CD14-positive monocyte (primary cell): ENCODE measurements around the gene CYTH1. TPM values are rescaled to one million over a fixed set of nuclear protein-coding genes. Genes with fewer than 3 reads are reported as not detected.

Experiments used
- DNase-seq, 3 donors: peaks; one replicate each; pipeline ENCODE4 v3.0.0-alpha.2; 2011 to 2022
- H2AFZ ChIP-seq: 2 replicates; pipeline ENCODE4 v1.6.0; 2012; ENCODE audit warnings: mild to moderate bottlenecking, low read depth, low read length, inconsistent platforms; ENCODE audit not compliant: insufficient read depth, poor library complexity, severe bottlenecking
- H3K27ac ChIP-seq, 2 donors: 1 replicate in 1 of 2; 2 replicates in 1 of 2; pipeline ENCODE4 v1.5.1; 2012 to 2013; ENCODE audit warnings: low read length in 2 of 2, control low read depth in 1 of 2, inconsistent platforms in 1 of 2, low read depth in 1 of 2, mild to moderate bottlenecking in 1 of 2
- H3K27me3 ChIP-seq, 2 donors: one replicate each; pipeline versions ENCODE4 v1.6.0 to v1.6.1; 2011 to 2013; ENCODE audit warnings: low read length in 2 of 2; ENCODE audit not compliant: control insufficient read depth in 2 of 2, insufficient read depth in 2 of 2
- H3K36me3 ChIP-seq, 2 donors: replicated peaks in 1 of 2; 1 replicate in 1 of 2; 2 replicates in 1 of 2; pipeline versions ENCODE4 v1.5.1 to v1.6.1; 2012 to 2013; ENCODE audit warnings: low read length in 2 of 2, control low read depth in 1 of 2, inconsistent platforms in 1 of 2, mild to moderate bottlenecking in 1 of 2; ENCODE audit not compliant: insufficient read depth in 2 of 2, control insufficient read depth in 1 of 2
- H3K4me1 ChIP-seq, 2 donors: 1 replicate in 1 of 2; 2 replicates in 1 of 2; pipeline versions ENCODE4 v1.5.1 to v1.6.1; 2012 to 2013; ENCODE audit warnings: low read length in 2 of 2, control low read depth in 1 of 2, inconsistent platforms in 1 of 2, mild to moderate bottlenecking in 1 of 2, moderate library complexity in 1 of 2; ENCODE audit not compliant: insufficient read depth in 2 of 2, control insufficient read depth in 1 of 2
- H3K4me2 ChIP-seq: replicated peaks from 2 replicates; pipeline ENCODE3; 2012; ENCODE audit warnings: low read length, moderate library complexity, mild to moderate bottlenecking; ENCODE audit not compliant: poor library complexity, severe bottlenecking; ENCODE audit errors: extremely low read depth
- H3K4me3 ChIP-seq, 3 experiments: fragments of 200-600 bp in 1 of 3; sonication (generic) in 1 of 3; replicated peaks in 1 of 3; 1 replicate in 2 of 3; 2 replicates in 1 of 3; pipeline ENCODE4 v1.5.1; 2011 to 2013; ENCODE audit warnings: low read length in 3 of 3, mild to moderate bottlenecking in 3 of 3, control low read depth in 2 of 3, low read depth in 2 of 3, inconsistent platforms in 1 of 3, moderate library complexity in 1 of 3
- H3K79me2 ChIP-seq: 2 replicates; pipeline ENCODE4 v1.6.0; 2012; ENCODE audit warnings: mild to moderate bottlenecking, control low read depth, inconsistent platforms, low read length, moderate library complexity; ENCODE audit not compliant: insufficient read depth
- H3K9ac ChIP-seq: 2 replicates; pipeline ENCODE4 v1.6.0; 2017; ENCODE audit warnings: low read length, mild to moderate bottlenecking; ENCODE audit not compliant: insufficient read depth, poor library complexity, severe bottlenecking
- H3K9me3 ChIP-seq, 2 donors: replicated peaks in 1 of 2; 1 replicate in 1 of 2; 2 replicates in 1 of 2; pipeline versions ENCODE4 v1.5.1 to v1.6.1; 2012 to 2013; ENCODE audit warnings: low read length in 2 of 2, control low read depth in 1 of 2; ENCODE audit not compliant: control insufficient read depth in 1 of 2, insufficient read depth in 1 of 2
- H4K20me1 ChIP-seq: 2 replicates; pipeline ENCODE4 v1.6.0; 2012; ENCODE audit warnings: mild to moderate bottlenecking, low read length, control low read depth, moderate library complexity; ENCODE audit not compliant: insufficient read depth
- H3K27ac Mint-ChIP-seq, 7 donors: one replicate each; pipeline ENCODE4 v1.8.0; 2020; ENCODE audit warnings: mild to moderate bottlenecking in 7 of 7, mixed read lengths in 7 of 7, moderate library complexity in 6 of 7, inconsistent platforms in 2 of 7
- H3K27me3 Mint-ChIP-seq, 3 donors: one replicate each; pipeline ENCODE4 v1.8.0; 2021 to 2022; ENCODE audit warnings: low read depth in 3 of 3, mild to moderate bottlenecking in 3 of 3, mixed read lengths in 3 of 3, moderate library complexity in 3 of 3, inconsistent platforms in 1 of 3
- H3K36me3 Mint-ChIP-seq, 2 donors: one replicate each; pipeline ENCODE4 v1.8.0; 2020; ENCODE audit warnings: mixed read lengths in 2 of 2, inconsistent platforms in 1 of 2, mild to moderate bottlenecking in 1 of 2
- H3K4me1 Mint-ChIP-seq: one replicate; pipeline ENCODE4 v1.8.0; 2020; ENCODE audit warnings: mild to moderate bottlenecking, mixed read lengths
- H3K4me3 Mint-ChIP-seq, 2 donors: one replicate each; pipeline ENCODE4 v1.8.0; 2020; ENCODE audit warnings: mild to moderate bottlenecking in 2 of 2, mixed read lengths in 2 of 2, moderate library complexity in 1 of 2
- H3K9me3 Mint-ChIP-seq, 7 donors: one replicate each; pipeline ENCODE4 v1.8.0; 2020 to 2022; ENCODE audit warnings: mixed read lengths in 7 of 7, mild to moderate bottlenecking in 6 of 7, moderate library complexity in 6 of 7, inconsistent platforms in 2 of 7
- CTCF ChIP-seq: fragments of 200-600 bp; IDR thresholded peaks from one replicate; pipeline ENCODE4 v1.8.0; 2022; ENCODE audit warnings: antibody characterized with exemption, mild to moderate bottlenecking
- WGBS: methylation state at CpG from one replicate; pipeline ENCODE4 v1.1.5; 2013; ENCODE audit warnings: missing lambda C conversion rate; ENCODE audit not compliant: insufficient coverage; 5-methylcytosine and 5-hydroxymethylcytosine counted together
- intact Hi-C, 2 donors: fragments of 100-400 bp; cut with micrococcal nuclease; formaldehyde crosslinking; loops; one replicate each; pipeline versions ENCODE4 v1.15.0 to v1.15.1; 2023
- polyA plus RNA-seq, 3 donors: library from polyadenylated mRNA; depleted of rRNA in 1 of 3; unstranded in 2 of 3; stranded (reverse) in 1 of 3; fragments of 300-500 nt in 2 of 3; fragments of >200 nt in 1 of 3; fragmentation: Illumina TruSeq in 2 of 3; gene quantifications; 1 replicate in 2 of 3; 2 replicates in 1 of 3; pipeline ENCODE4 v1.2.3, GENCODE V29; 2012 to 2021

The CYTH1 gene
- polyA plus RNA-seq, 3 donors, result 68.6 to 211 (median 80.9) TPM

- Histone ChIP-seq H3K27me3 (no peaks in the 10 kb centered on the region), H3K79me2 (no peaks in the 10 kb centered on the region), H3K4me3 (no peak overlapping the region), H3K4me1 (no peaks in the 10 kb centered on the region), H3K9me3 (no peaks in the 10 kb centered on the region), H3K27ac (peak overlapping the region in 1 of 2 donors; percentile 29), H2AFZ (no peak overlapping the region), H3K36me3 (peaks cover 91 to 97% of the 10 kb centered on the region in 2 donors), H3K9ac (no peak overlapping the region), H4K20me1 (peaks cover 72% of the 10 kb centered on the region), H3K4me2 (no peak overlapping the region)
- peaks cover 0 to 2% (median 0%) of the 10 kb centered on the region in 7 donors for H3K9me3 Mint-ChIP-seq
- H3K27ac Mint-ChIP-seq, result peak overlapping the region in 3 of 7 donors; percentile 15 to 64 (median 49)
- no peak for DNase-seq
- intact Hi-C loops, result no loop called here
- H3K27me3 Mint-ChIP-seq, result peaks cover 0 to 1% (median 1%) of the 10 kb centered on the region in 3 donors
- no peaks in the 10 kb centered on the region for H3K4me1 Mint-ChIP-seq
- no peak for TF ChIP-seq CTCF
- WGBS, result 98% methylated on average over 26 of the region's 26 CpGs
- H3K4me3 Mint-ChIP-seq, result no peak overlapping the region
- H3K36me3 Mint-ChIP-seq, result peaks cover 95% of the 10 kb centered on the region in 2 donors
Measured at GRCh38 chr17:78676412-78677302, 105.4 kb downstream of the CYTH1 start.

- H3K4me1 ChIP-seq, result no peaks in the 10 kb centered on the region
- no peak overlapping the region for H3K27ac ChIP-seq
- H3K4me3 Mint-ChIP-seq, result no peak overlapping the region
- WGBS, result 100% methylated on average over 12 of the region's 15 CpGs
- H3K36me3 ChIP-seq, result peaks cover 83 to 95% of the 10 kb centered on the region in 2 donors
- intact Hi-C loops, result no loop called here
- DNase-seq, result no peak
- H3K36me3 Mint-ChIP-seq, result peaks cover 91 to 93% of the 10 kb centered on the region in 2 donors
- H3K27me3 Mint-ChIP-seq, result peaks cover 0 to 1% (median 1%) of the 10 kb centered on the region in 3 donors
- no peak overlapping the region for H2AFZ ChIP-seq
- H3K9me3 ChIP-seq, result no peaks in the 10 kb centered on the region
- no peaks in the 10 kb centered on the region for H3K4me1 Mint-ChIP-seq
- H3K27ac Mint-ChIP-seq, result peak overlapping the region in 4 of 7 donors; percentile 7 to 32 (median 24)
- no peaks in the 10 kb centered on the region for H3K27me3 ChIP-seq
- no peak overlapping the region for H3K4me3 ChIP-seq
- no peaks in the 10 kb centered on the region for H3K79me2 ChIP-seq
- H4K20me1 ChIP-seq, result peaks cover 64% of the 10 kb centered on the region
- H3K9ac ChIP-seq, result no peak overlapping the region
- H3K4me2 ChIP-seq, result no peak overlapping the region
- TF ChIP-seq CTCF, result no peak
- peaks cover 0 to 2% (median 0%) of the 10 kb centered on the region in 7 donors for H3K9me3 Mint-ChIP-seq
Measured at GRCh38 chr17:78675836-78676235, 106.2 kb downstream of the CYTH1 start.
